ENCODE data around the gene CENPC.

DNA sequence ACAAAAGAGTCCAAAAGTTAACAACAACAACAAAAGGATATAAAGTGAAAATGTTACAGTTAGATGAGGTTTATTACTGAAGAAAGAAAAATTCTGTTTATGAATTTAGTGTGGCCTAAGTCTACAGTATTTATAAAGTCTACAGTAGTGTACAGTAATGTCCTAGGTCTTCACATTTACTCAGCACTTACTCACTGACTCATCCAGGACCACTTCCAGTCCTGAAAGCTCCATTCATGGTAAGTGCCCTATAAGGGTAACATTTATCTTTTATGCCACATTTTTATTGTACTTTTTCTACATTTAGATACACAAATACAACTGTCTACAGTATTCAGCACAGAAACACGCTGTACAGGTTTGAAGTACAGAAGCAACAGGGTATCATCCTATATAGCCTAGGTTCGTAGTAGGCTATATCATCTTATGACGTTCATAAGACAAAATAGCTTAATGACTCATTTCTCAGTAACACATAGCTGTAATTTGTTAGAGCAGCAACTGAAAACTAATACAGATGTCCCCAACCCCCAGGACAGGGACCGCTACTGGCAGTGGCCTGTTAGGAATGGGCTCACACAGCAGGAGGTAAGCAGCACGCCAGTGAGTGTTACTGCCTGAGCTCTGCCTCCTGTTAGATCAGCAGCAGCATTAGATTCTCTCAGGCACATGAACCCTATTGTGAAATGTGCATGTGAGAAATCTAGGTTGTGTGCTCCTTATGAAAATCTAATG is 61.3 kb downstream of the CENPC start:
- no peak for TF ChIP-seq POLR2A (IDR thresholded peaks at IDR 0.05)
- TF ChIP-seq, protein P1, sequence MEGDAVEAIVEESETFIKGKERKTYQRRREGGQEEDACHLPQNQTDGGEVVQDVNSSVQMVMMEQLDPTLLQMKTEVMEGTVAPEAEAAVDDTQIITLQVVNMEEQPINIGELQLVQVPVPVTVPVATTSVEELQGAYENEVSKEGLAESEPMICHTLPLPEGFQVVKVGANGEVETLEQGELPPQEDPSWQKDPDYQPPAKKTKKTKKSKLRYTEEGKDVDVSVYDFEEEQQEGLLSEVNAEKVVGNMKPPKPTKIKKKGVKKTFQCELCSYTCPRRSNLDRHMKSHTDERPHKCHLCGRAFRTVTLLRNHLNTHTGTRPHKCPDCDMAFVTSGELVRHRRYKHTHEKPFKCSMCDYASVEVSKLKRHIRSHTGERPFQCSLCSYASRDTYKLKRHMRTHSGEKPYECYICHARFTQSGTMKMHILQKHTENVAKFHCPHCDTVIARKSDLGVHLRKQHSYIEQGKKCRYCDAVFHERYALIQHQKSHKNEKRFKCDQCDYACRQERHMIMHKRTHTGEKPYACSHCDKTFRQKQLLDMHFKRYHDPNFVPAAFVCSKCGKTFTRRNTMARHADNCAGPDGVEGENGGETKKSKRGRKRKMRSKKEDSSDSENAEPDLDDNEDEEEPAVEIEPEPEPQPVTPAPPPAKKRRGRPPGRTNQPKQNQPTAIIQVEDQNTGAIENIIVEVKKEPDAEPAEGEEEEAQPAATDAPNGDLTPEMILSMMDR (IDR thresholded peaks at IDR 0.05), result no peak

Data from testis (tissue), 2 donors.